KMS-11 (cell line): ENCODE results near the gene ACKR4.

Experiments
- H2AFZ ChIP-seq: fragments of 200-600 bp; sonication (generic); 2 replicates; pipeline ENCODE4 v1.6.1; 2016; ENCODE audit warnings: antibody characterized with exemption, mixed run types, low read depth
- H3K27ac ChIP-seq: fragments of 200-600 bp; sonication (generic); 2 replicates; pipeline ENCODE4 v1.6.1; 2016; ENCODE audit warnings: mild to moderate bottlenecking, mixed run types
- H3K27me3 ChIP-seq: fragments of 200-600 bp; sonication (generic); 2 replicates; pipeline ENCODE4 v1.6.1; 2017; ENCODE audit warnings: mild to moderate bottlenecking, low read depth, mixed run types, moderate library complexity; ENCODE audit not compliant: insufficient read depth
- H3K36me3 ChIP-seq: fragments of 200-600 bp; sonication (generic); 2 replicates; pipeline ENCODE4 v1.6.1; 2017; ENCODE audit warnings: mild to moderate bottlenecking, mixed run types; ENCODE audit not compliant: insufficient read depth
- H3K4me1 ChIP-seq: fragments of 200-600 bp; sonication (generic); 2 replicates; pipeline ENCODE4 v1.6.1; 2016; ENCODE audit warnings: mild to moderate bottlenecking, low read depth, mixed run types; ENCODE audit not compliant: poor library complexity, severe bottlenecking
- H3K4me2 ChIP-seq: fragments of 200-600 bp; sonication (generic); 2 replicates; pipeline ENCODE4 v1.7.0; 2016; ENCODE audit warnings: mild to moderate bottlenecking, mixed run types
- H3K4me3 ChIP-seq: fragments of 200-600 bp; sonication (generic); IDR thresholded peaks from 2 replicates; pipeline ENCODE4 v1.6.1; 2017; ENCODE audit warnings: low read depth, low read length, mixed read lengths; ENCODE audit not compliant: insufficient read depth
- H3K79me2 ChIP-seq: fragments of 200-600 bp; sonication (generic); 2 replicates; pipeline ENCODE4 v1.6.1; 2016; ENCODE audit warnings: low read depth, mixed run types; ENCODE audit not compliant: insufficient read depth
- H3K9ac ChIP-seq: fragments of 200-600 bp; sonication (generic); 2 replicates; pipeline ENCODE4 v1.6.1; 2016; ENCODE audit warnings: mild to moderate bottlenecking, mixed run types
- H4K20me1 ChIP-seq: fragments of 200-600 bp; sonication (generic); 2 replicates; pipeline ENCODE4 v1.6.1; 2016; ENCODE audit warnings: mild to moderate bottlenecking, mixed run types; ENCODE audit not compliant: insufficient read depth
- TF ChIP-seq, protein P1 (sequence below): fragments of 200-600 bp; sonication (generic); conservative IDR thresholded peaks from 2 replicates; pipeline ENCODE4 v1.6.1; 2017; ENCODE audit warnings: low read depth, mild to moderate bottlenecking, antibody characterized with exemption, low read length, moderate library complexity, mixed read lengths

The ACKR4 gene

GRCh38 chr3:132650153-132650552, 53.1 kb downstream of the ACKR4 start:
- TF ChIP-seq, protein P1, sequence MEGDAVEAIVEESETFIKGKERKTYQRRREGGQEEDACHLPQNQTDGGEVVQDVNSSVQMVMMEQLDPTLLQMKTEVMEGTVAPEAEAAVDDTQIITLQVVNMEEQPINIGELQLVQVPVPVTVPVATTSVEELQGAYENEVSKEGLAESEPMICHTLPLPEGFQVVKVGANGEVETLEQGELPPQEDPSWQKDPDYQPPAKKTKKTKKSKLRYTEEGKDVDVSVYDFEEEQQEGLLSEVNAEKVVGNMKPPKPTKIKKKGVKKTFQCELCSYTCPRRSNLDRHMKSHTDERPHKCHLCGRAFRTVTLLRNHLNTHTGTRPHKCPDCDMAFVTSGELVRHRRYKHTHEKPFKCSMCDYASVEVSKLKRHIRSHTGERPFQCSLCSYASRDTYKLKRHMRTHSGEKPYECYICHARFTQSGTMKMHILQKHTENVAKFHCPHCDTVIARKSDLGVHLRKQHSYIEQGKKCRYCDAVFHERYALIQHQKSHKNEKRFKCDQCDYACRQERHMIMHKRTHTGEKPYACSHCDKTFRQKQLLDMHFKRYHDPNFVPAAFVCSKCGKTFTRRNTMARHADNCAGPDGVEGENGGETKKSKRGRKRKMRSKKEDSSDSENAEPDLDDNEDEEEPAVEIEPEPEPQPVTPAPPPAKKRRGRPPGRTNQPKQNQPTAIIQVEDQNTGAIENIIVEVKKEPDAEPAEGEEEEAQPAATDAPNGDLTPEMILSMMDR, result no peak
- Histone ChIP-seq H3K79me2 (no peaks in the 10 kb centered on the region), H3K27ac (no peak overlapping the region), H3K4me2 (no peak overlapping the region), H3K9ac (no peak overlapping the region), H3K4me1 (peaks cover 10% of the 10 kb centered on the region), H4K20me1 (no peaks in the 10 kb centered on the region), H3K27me3 (no peaks in the 10 kb centered on the region), H2AFZ (no peak overlapping the region), H3K36me3 (no peaks in the 10 kb centered on the region), H3K4me3 (no peak overlapping the region)
